GM21367 (cell line): ENCODE measurements around the gene SERTAD1.
"Not testable (repeated sequence)": the region's sequence is repeated elsewhere in the genome, so short reads cannot be mapped to it uniquely, and the experiment has no call there.

ENCODE experiments used
- ATAC-seq: cut with Tn5 transposase; IDR thresholded peaks from one replicate; pipeline ENCODE4 v1.9.1; 2021; ENCODE audit not compliant: unreplicated experiment

The SERTAD1 gene

GRCh38 chr19:40422748-40423566 is 2.8 kb downstream of the SERTAD1 start:
- no peak for ATAC-seq

- no peak for ATAC-seq
Observed at GRCh38 chr19:40421993-40422747, 3.6 kb downstream of the SERTAD1 start.

- ATAC-seq: no peak
Observed at GRCh38 chr19:40420766-40421765, 4.7 kb downstream of the SERTAD1 start.

DNA sequence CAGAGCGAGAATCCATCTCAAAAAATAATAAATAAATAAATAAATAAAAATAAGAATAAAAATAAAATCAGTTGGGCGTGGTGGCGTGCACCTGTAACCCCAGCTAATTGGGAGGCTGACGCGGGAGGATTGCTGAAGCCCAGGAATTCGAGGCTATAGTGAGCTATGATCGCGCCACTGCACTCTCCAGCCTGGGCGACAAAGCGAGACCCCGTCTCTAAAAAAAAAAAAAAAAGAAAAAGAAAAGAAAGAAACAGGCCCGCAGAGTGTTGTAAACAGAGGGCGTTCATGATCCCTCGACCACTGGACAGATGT is 5.4 kb downstream of the SERTAD1 start:
- no peak for ATAC-seq

DNA sequence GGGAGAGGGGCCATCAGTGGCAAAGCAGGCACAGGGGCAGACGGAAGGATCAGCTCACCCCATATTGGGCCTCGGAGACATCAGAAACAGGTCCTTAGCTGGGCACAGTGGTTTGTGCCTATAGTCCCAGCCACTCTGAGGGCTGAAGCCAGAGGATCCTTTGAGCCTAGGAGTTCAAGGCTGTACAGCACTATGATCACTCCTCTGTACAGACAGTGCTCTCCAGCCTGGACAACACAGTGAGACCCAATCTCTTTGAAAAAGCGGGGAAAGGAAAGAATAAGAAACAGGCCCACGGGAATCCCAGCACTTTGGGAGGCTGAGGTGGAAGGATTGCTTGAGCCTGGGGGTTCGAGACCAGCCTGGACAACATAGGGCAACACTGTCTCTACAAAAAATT is 6.0 kb downstream of the SERTAD1 start:
- ATAC-seq: no peak

DNA sequence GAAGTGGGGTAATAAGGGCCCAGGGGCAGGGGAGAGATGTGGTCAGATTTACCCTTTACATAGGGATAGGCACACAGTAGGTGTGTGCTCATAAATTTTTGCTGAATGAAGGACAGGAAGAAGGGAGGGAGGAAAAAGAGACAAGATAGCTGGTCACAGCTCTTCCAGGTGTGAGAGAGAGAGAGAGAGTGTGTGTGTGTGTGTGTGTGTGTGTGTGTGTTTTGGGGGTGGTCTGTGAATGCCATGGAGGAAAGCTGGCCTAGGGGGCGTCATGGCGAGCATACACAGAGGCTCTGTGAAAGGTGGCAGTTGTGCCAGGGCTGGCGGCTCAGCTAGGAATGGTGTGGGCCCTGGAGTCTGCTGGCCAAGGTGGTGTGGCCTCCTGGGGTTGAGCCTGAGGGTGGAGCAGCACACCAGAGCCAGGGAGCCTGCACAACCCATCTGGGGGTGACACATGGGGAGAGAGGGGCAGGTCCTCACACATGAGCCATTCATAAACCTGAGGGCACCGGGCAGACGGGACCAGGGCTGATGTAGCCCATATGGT is 6.7 kb downstream of the SERTAD1 start:
- ATAC-seq: no peak

DNA sequence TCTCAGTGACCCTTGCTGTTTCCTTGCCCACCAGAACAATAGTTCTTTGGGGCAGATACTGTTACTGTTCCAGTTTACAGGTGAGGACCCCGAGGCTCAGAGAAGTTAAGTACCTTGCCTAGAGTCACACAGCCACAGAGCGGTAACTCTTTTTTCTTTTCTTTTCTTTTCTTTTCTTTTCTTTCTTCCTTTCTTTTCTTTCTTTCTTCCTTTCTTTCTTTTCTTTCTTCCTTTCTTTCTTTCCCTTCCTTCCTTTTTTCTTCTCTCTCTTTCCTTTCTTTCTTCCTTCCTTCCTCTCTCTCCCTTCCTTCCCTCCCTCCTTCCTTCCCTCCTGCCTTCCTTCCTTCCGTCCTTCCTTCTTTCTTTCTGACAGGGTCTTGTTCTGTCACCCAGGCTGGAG is 7.8 kb downstream of the SERTAD1 start:
- ATAC-seq: no peak

- ATAC-seq: no peak
Observed at GRCh38 chr19:40417643-40417981, 8.2 kb downstream of the SERTAD1 start.

- ATAC-seq: no peak
Observed at GRCh38 chr19:40416918-40417642, 8.7 kb downstream of the SERTAD1 start.

GRCh38 chr19:40415768-40416167 is 10.0 kb downstream of the SERTAD1 start:
- no peak for ATAC-seq

- no peak for ATAC-seq
Observed at GRCh38 chr19:40414542-40415535, 11.0 kb downstream of the SERTAD1 start.

DNA sequence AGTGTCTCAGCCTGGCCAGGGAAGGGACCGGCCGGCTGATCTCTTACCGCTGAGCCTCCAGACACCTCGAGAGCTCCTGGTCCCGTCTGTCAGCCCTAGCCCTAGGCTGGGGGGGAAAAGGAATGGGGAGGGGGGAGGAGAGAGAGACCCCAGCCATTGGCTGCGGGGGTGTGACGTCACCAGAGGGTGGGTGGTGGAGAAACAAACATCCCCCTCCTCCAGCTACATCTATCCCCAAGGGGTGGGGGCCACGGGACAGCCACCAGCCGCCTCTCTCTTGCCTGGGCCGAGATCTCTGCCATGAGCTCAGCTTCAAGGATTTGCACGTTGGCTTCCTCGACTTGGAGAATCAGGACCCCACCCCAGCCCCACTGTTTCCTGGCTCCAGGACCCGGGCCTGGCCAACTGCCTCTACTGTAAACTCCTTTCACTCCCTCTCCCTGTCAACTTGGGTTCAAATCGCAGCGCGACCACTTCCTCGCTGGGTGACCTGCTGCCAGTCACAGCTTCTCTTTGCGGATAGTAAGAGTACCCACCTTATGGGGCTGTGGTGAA is 12.4 kb downstream of the SERTAD1 start, which contains the start of gene PRX:
Gene PRX, minus strand, starts transcription at position 88 of the 555 bp plus-strand sequence. CDS start 5,446 bp downstream, outside the sequence.
- ATAC-seq: no peak

GRCh38 chr19:40412866-40413265 is 12.9 kb downstream of the SERTAD1 start:
- ATAC-seq: no peak

DNA sequence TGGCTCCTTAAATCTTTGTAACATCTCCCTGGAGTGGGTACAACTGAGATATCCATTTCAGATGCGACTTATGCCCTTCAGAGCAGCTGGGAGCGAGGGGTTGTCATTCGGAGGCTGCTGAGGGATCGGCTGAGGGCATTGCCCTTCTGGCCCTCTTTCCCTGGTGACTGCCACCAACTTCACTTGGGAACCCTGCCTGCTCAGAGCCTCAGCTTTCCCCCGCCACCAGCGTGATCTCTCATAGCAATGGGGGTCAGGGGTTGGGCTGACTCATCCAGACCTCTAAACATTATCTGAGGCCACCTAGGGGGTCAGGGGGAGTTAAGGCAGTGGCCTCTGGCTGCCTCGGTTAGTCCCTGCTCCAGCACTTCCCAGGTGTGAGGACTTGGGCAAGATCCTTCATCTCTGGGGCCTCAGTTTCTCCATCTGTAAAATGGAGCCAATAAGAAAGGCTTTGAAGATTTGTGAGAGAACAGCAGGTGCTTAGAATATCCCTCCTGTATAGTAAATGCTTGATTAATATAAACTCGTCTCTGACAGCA is 13.8 kb downstream of the SERTAD1 start:
- no peak for ATAC-seq

GRCh38 chr19:40411125-40411842 is 14.5 kb downstream of the SERTAD1 start:
- ATAC-seq: no peak

DNA sequence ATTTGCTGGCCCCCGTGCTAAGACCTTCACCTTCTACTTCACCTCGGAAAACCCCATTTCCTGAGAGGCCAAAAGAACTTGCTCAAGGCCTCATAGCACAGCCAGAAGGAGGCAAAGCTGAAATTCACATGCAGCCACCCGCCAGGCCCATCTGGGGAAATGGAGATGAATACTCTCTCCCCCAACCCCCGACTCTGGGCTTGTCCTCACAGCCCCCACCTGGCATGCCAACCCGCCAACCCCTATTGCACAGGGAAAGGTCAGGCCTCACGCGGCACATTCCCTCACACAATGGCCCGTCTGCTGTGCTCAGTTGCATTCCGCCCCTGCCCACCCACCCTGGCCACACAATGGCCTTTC is 15.8 kb downstream of the SERTAD1 start:
- ATAC-seq: no peak

GRCh38 chr19:40408598-40408925 is 17.2 kb downstream of the SERTAD1 start:
- ATAC-seq: not testable (repeated sequence)
